SW480 (cell line): ENCODE data around the gene AADACL3.

Experiments used
- DNase-seq: peaks from one replicate; pipeline ENCODE4 v3.0.0-alpha.2; 2016; ENCODE audit warnings: low spot score

The AADACL3 gene

GRCh38 chr1:12769031-12769430, 53.1 kb downstream of the AADACL3 start:
- DNase-seq: no peak

- no peak for DNase-seq
Observed at GRCh38 chr1:12769976-12770505, 54.1 kb downstream of the AADACL3 start.

- no peak for DNase-seq
Observed at GRCh38 chr1:12770620-12771019, 54.7 kb downstream of the AADACL3 start.

GRCh38 chr1:12771186-12771585, 55.3 kb downstream of the AADACL3 start:
- no peak for DNase-seq

- DNase-seq: no peak
Observed at GRCh38 chr1:12772520-12772919, 56.6 kb downstream of the AADACL3 start.

- DNase-seq: no peak
Observed at GRCh38 chr1:12773438-12773837, 57.5 kb downstream of the AADACL3 start, which contains the start of gene PRAMEF12. Gene PRAMEF12, plus strand, starts transcription at chr1:12773738. Its CDS starts 1,130 bp downstream, at chr1:12774868.

- no peak for DNase-seq
Observed at GRCh38 chr1:12774801-12775345, 59.0 kb downstream of the AADACL3 start.

GRCh38 chr1:12775443-12775842, 59.5 kb downstream of the AADACL3 start:
- DNase-seq: no peak

GRCh38 chr1:12776801-12777557, 61.1 kb downstream of the AADACL3 start:
- no peak for DNase-seq
